Measurements from ENCODE around the gene NPTXR.

DNA sequence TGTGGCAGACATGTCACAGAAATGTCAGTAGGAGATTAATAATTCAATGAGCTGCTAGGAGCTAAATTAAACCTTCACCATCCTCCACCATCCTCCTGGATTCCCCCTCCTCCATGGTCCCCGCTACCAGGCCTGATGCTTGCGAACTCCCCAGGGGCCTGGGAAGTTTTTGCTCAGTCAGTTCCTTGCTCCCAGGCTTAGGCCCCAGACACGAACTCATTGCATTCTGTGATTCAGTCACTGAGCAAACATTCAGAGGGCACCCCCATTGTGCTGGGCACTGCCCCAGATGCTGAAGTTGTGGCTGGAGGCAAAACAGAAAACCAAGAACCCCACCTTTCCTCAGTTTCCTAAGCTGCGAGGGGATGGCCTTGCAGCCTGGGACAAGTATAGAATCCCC is 14.3 kb downstream of the NPTXR start:
- TF ChIP-seq, protein P1, sequence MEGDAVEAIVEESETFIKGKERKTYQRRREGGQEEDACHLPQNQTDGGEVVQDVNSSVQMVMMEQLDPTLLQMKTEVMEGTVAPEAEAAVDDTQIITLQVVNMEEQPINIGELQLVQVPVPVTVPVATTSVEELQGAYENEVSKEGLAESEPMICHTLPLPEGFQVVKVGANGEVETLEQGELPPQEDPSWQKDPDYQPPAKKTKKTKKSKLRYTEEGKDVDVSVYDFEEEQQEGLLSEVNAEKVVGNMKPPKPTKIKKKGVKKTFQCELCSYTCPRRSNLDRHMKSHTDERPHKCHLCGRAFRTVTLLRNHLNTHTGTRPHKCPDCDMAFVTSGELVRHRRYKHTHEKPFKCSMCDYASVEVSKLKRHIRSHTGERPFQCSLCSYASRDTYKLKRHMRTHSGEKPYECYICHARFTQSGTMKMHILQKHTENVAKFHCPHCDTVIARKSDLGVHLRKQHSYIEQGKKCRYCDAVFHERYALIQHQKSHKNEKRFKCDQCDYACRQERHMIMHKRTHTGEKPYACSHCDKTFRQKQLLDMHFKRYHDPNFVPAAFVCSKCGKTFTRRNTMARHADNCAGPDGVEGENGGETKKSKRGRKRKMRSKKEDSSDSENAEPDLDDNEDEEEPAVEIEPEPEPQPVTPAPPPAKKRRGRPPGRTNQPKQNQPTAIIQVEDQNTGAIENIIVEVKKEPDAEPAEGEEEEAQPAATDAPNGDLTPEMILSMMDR (IDR thresholded peaks at IDR 0.05): no peak
- no peak for TF ChIP-seq POLR2A (IDR thresholded peaks at IDR 0.05)

All from right lobe of liver (tissue), 4 donors.